Calu3 (cell line): ENCODE data around the gene PPP1R12C. TPM values are rescaled to one million over a fixed set of nuclear protein-coding genes. Genes with fewer than 3 reads are reported as not detected.

Source experiments
- BruUV-seq: library from RNA; stranded (reverse); fragments of 400-500 nt; replicated peaks from 2 replicates; lab custom pipeline; 2021; lab: Mats Ljungman, UMichigan
- CTCF ChIA-PET: fragments of 300-600 bp; sonication (Branson Sonifier 250); formaldehyde crosslinking; loops from one replicate; lab custom pipeline; 2022; ENCODE audit warnings: antibody characterized with exemption; lab: Charles Lee
- DNase-seq: peaks from one replicate; pipeline ENCODE4 v3.0.0; 2022
- H3K27ac Mint-ChIP-seq: one replicate; pipeline ENCODE4 v1.8.0; 2022; ENCODE audit warnings: mixed read lengths; ENCODE audit not compliant: unreplicated experiment
- H3K27me3 Mint-ChIP-seq: one replicate; pipeline ENCODE4 v1.8.0; 2022; ENCODE audit warnings: mixed read lengths; ENCODE audit not compliant: unreplicated experiment
- H3K36me3 Mint-ChIP-seq: one replicate; pipeline ENCODE4 v1.8.0; 2022; ENCODE audit warnings: mild to moderate bottlenecking, moderate library complexity, mixed read lengths; ENCODE audit not compliant: insufficient read depth, unreplicated experiment
- H3K4me1 Mint-ChIP-seq: one replicate; pipeline ENCODE4 v1.8.0; 2022; ENCODE audit warnings: mild to moderate bottlenecking, low read depth, mixed read lengths; ENCODE audit not compliant: unreplicated experiment
- H3K4me3 Mint-ChIP-seq: one replicate; pipeline ENCODE4 v1.8.0; 2022; ENCODE audit warnings: mild to moderate bottlenecking, low read depth, moderate library complexity, mixed read lengths; ENCODE audit not compliant: unreplicated experiment
- H3K9me3 Mint-ChIP-seq: one replicate; pipeline ENCODE4 v1.8.0; 2022; ENCODE audit warnings: low read depth, mixed read lengths; ENCODE audit not compliant: unreplicated experiment
- CTCF ChIP-seq: fragments of 200-600 bp; IDR thresholded peaks from one replicate; pipeline ENCODE4 v1.8.0; 2022; ENCODE audit warnings: antibody characterized with exemption; ENCODE audit not compliant: unreplicated experiment
- intact Hi-C: fragments of 100-400 bp; cut with micrococcal nuclease; formaldehyde crosslinking; loops from one replicate; pipeline ENCODE4 v1.10.0; 2022; ENCODE audit not compliant: unreplicated experiment
- total RNA-seq: library from RNA; stranded (reverse); gene quantifications from 2 replicates; pipeline ENCODE4 v1.2.3, GENCODE V29; 2022

PPP1R12C gene
- total RNA-seq, 1 experiment from 2014 or later: 151 TPM

GRCh38 chr19:55085923-55086715, 31.3 kb downstream of the PPP1R12C start:
- TF ChIP-seq CTCF: no peak
- Mint-ChIP-seq H3K27ac (no peak overlapping the region), H3K9me3 (no peaks in the 10 kb centered on the region), H3K4me1 (no peaks in the 10 kb centered on the region), H3K27me3 (no peaks in the 10 kb centered on the region), H3K36me3 (peaks cover 70% of the 10 kb centered on the region), H3K4me3 (no peak overlapping the region)
- CTCF ChIA-PET: no interaction called here
- no TSS peak for BruUV-seq
- intact Hi-C loops: no loop called here
- DNase-seq: no peak

DNA sequence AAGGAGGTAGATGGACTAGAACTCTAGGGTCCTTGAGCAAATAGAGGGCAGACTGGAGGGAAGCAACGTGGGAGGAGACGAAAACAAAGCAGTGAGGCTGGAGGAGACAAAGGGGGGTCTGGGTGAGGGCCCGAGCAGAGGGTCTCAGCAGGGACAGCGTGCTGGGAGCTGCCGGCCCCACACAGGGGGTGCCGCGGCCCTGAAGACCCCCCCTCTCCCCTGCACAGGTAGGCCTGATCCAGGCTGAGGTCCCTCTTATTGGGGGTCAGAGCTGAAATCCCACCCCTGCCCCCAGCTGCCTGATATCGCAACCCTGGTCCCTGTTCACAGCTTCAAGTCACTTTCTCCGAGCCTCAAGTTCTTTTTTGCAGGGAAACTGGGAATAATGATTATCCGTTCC, 33.0 kb downstream of the PPP1R12C start:
- no peak for DNase-seq
- CTCF ChIA-PET: no interaction called here
- intact Hi-C loops: no loop called here
- BruUV-seq: no TSS peak
- Mint-ChIP-seq H3K27ac (no peak overlapping the region), H3K27me3 (no peaks in the 10 kb centered on the region), H3K9me3 (no peaks in the 10 kb centered on the region), H3K4me3 (no peak overlapping the region), H3K4me1 (no peaks in the 10 kb centered on the region), H3K36me3 (peaks cover 73% of the 10 kb centered on the region)
- no peak for TF ChIP-seq CTCF

GRCh38 chr19:55083004-55083850, 34.2 kb downstream of the PPP1R12C start:
- Mint-ChIP-seq H3K9me3 (no peaks in the 10 kb centered on the region), H3K4me1 (peaks cover under 1% of the 10 kb centered on the region), H3K36me3 (peaks cover 70% of the 10 kb centered on the region), H3K27ac (peak overlapping the region; percentile 55), H3K4me3 (no peak overlapping the region), H3K27me3 (no peaks in the 10 kb centered on the region)
- no TSS peak for BruUV-seq
- intact Hi-C loops: no loop called here
- CTCF ChIA-PET: no interaction called here
- TF ChIP-seq CTCF: no peak
- no peak for DNase-seq

- Mint-ChIP-seq H3K4me1 (peaks cover 9% of the 10 kb centered on the region), H3K27ac (peak overlapping the region; percentile 55), H3K9me3 (no peaks in the 10 kb centered on the region), H3K4me3 (no peak overlapping the region), H3K27me3 (no peaks in the 10 kb centered on the region), H3K36me3 (peaks cover 67% of the 10 kb centered on the region)
- intact Hi-C loops: no loop called here
- CTCF ChIA-PET: no interaction called here
- BruUV-seq: no TSS peak
- DNase-seq: no peak
- TF ChIP-seq CTCF: no peak
These were observed 35.2 kb downstream of the PPP1R12C start for GRCh38 chr19:55082020-55082851.
